ENCODE data around the gene NUP107. TPM values are rescaled to one million over a fixed set of nuclear protein-coding genes. Genes with fewer than 3 reads are reported as not detected.
A peak's percentile ranks its signal among the peaks of the same experiment; 100 is the strongest.
"Not testable (repeated sequence)": the region's sequence is repeated elsewhere in the genome, so short reads cannot be mapped to it uniquely, and the experiment has no call there.

NUP107 gene
- total RNA-seq, 4 donors from 2014 or later = 14.2 to 48.4 (median 36.2) TPM

GRCh38 chr12:68675101-68675842 lies 11.5 kb upstream of the NUP107 start:
- no peak for DNase-seq
- no peak overlapping the region for H3K4me3 ChIP-seq
- no peaks in the 10 kb centered on the region for H3K9me3 ChIP-seq
- 50 to 56% methylated on average over 5 of the region's 5 CpGs for WGBS, 2 donors
- TF ChIP-seq CTCF (IDR thresholded peaks at IDR 0.05) (no peak), POLR2A (IDR thresholded peaks at IDR 0.05) (peak in 1 of 4 donors; percentile 16)
- H3K27ac ChIP-seq = peak overlapping the region in 3 of 4 donors; percentile 5 to 35 (median 9)
- no peaks in the 10 kb centered on the region for H3K27me3 ChIP-seq
- H3K4me1 ChIP-seq = peaks cover 0 to 21% (median 10%) of the 10 kb centered on the region in 3 donors
- intact Hi-C loops (cut with DNase I) = loop anchor here (10.0 kb wide), 1 partner anchor 320 kb away; no protein-coding TSS in a partner anchor
- H3K36me3 ChIP-seq = no peaks in the 10 kb centered on the region

GRCh38 chr12:68676854-68677253 lies 9.9 kb upstream of the NUP107 start:
- 80 to 88% methylated on average over 5 of the region's 5 CpGs for WGBS, 2 donors
- H3K9me3 ChIP-seq, H3K27me3 ChIP-seq, H3K36me3 ChIP-seq, DNase-seq, H3K4me3 ChIP-seq: not testable (repeated sequence)
- Histone ChIP-seq H3K4me1 (peaks cover 0 to 21% (median 10%) of the 10 kb centered on the region in 3 donors), H3K27ac (peak overlapping the region in 1 of 4 donors; percentile 54)
- intact Hi-C loops (cut with DNase I) = loop anchor here (10.0 kb wide), 1 partner anchor 322 kb away; no protein-coding TSS in a partner anchor

- Histone ChIP-seq H3K4me3 (peak overlapping the region; percentile 74 to 95 (median 86)), H3K4me1 (peaks cover 5 to 27% (median 6%) of the 10 kb centered on the region in 3 donors), H3K36me3 (peaks cover 0 to 18% (median 0%) of the 10 kb centered on the region in 3 donors), H3K27ac (peak overlapping the region; percentile 78 to 89 (median 81)), H3K27me3 (no peaks in the 10 kb centered on the region), H3K9me3 (no peaks in the 10 kb centered on the region)
- 27 to 28% methylated on average over 3 of the region's 3 CpGs for WGBS, 2 donors
- DNase-seq = no peak
- TF ChIP-seq POLR2A (IDR thresholded peaks at IDR 0.05) = no peak
- intact Hi-C loops (cut with DNase I) = loop anchor here (10.0 kb wide), 1 partner anchor 71 kb away; the partner anchor contains the start of gene RAP1B
Observed at GRCh38 chr12:68686262-68686594, 550 bp upstream of the NUP107 start.

- Histone ChIP-seq H3K27ac (no peak overlapping the region), H3K36me3 (peaks cover 0 to 100% (median 30%) of the 10 kb centered on the region in 3 donors), H3K4me3 (no peak overlapping the region), H3K27me3 (no peaks in the 10 kb centered on the region), H3K4me1 (no peaks in the 10 kb centered on the region), H3K9me3 (no peaks in the 10 kb centered on the region)
- intact Hi-C loops (cut with DNase I) = no loop called here
- DNase-seq = no peak
- TF ChIP-seq POLR2A (IDR thresholded peaks at IDR 0.05) = no peak
- no peak for TF ChIP-seq CTCF (IDR thresholded peaks at IDR 0.05)
Observed at GRCh38 chr12:68695454-68695853, 8.7 kb downstream of the NUP107 start.

- WGBS, 2 donors = 76 to 91% methylated on average over 1 of the region's 1 CpG
- no peak for DNase-seq
- intact Hi-C loops (cut with DNase I) = no loop called here
- Histone ChIP-seq H3K4me1 (no peaks in the 10 kb centered on the region), H3K9me3 (no peaks in the 10 kb centered on the region), H3K36me3 (peaks cover 5 to 100% (median 20%) of the 10 kb centered on the region in 3 donors), H3K27me3 (no peaks in the 10 kb centered on the region), H3K27ac (no peak overlapping the region), H3K4me3 (no peak overlapping the region)
- TF ChIP-seq POLR2A (IDR thresholded peaks at IDR 0.05) = no peak
- TF ChIP-seq CTCF (IDR thresholded peaks at IDR 0.05) = no peak
Observed at GRCh38 chr12:68699486-68699885, 12.7 kb downstream of the NUP107 start.

- no peaks in the 10 kb centered on the region for H3K9me3 ChIP-seq
- H3K4me1 ChIP-seq = no peaks in the 10 kb centered on the region
- intact Hi-C loops (cut with DNase I) = no loop called here
- H3K27ac ChIP-seq = no peak overlapping the region
- no peak for DNase-seq
- no peaks in the 10 kb centered on the region for H3K27me3 ChIP-seq
- 88 to 96% methylated on average over 7 of the region's 7 CpGs for WGBS, 2 donors
- TF ChIP-seq POLR2A (IDR thresholded peaks at IDR 0.05) = no peak
- no peak for TF ChIP-seq CTCF (IDR thresholded peaks at IDR 0.05)
- H3K4me3 ChIP-seq = no peak overlapping the region
- peaks cover 0 to 98% (median 4%) of the 10 kb centered on the region in 3 donors for H3K36me3 ChIP-seq
Observed at GRCh38 chr12:68727776-68728175, 41.0 kb downstream of the NUP107 start.
